A673 (cell line): ENCODE measurements around the gene COL13A1. TPM values are rescaled to one million over a fixed set of nuclear protein-coding genes. Genes with fewer than 3 reads are reported as not detected.
A peak's percentile ranks its signal among the peaks of the same experiment; 100 is the strongest.

ENCODE experiments used
- BruUV-seq: library from RNA; stranded (reverse); fragments of 400-500 nt; replicated peaks from 2 replicates; lab custom pipeline; 2021; lab: Mats Ljungman, UMichigan
- CTCF ChIA-PET: fragments of 300-600 bp; sonication (Branson Sonifier 250); formaldehyde crosslinking; loops from one replicate; lab custom pipeline; 2022; ENCODE audit warnings: antibody characterized with exemption; lab: Charles Lee
- POLR2A ChIA-PET: fragments of 300-600 bp; sonication (Branson Sonifier 250); formaldehyde crosslinking; loops from one replicate; lab custom pipeline; 2022; ENCODE audit warnings: antibody characterized with exemption; ENCODE audit not compliant: low non-redundant PET; lab: Charles Lee
- DNase-seq: peaks from one replicate; pipeline ENCODE4 v3.0.0-alpha.2; 2015; ENCODE audit warnings: low spot score
- H3K27ac ChIP-seq: fragments of 200-600 bp; sonication (generic); 2 replicates; pipeline ENCODE4 v1.5.1; 2016; ENCODE audit warnings: mixed run types, low read depth, mild to moderate bottlenecking, mixed read lengths, antibody characterized with exemption, low read length; ENCODE audit not compliant: poor library complexity, severe bottlenecking
- H3K27me3 ChIP-seq: fragments of 200-600 bp; sonication (generic); replicated peaks from 2 replicates; pipeline ENCODE4 v1.6.1; 2017; ENCODE audit warnings: mixed run types, low read depth, mild to moderate bottlenecking, mixed read lengths, antibody characterized with exemption, low read length; ENCODE audit not compliant: insufficient read depth, poor library complexity
- H3K36me3 ChIP-seq: fragments of 200-600 bp; sonication (generic); 2 replicates; pipeline ENCODE4 v1.6.1; 2016; ENCODE audit warnings: mixed run types, mild to moderate bottlenecking, mixed read lengths, antibody characterized with exemption, low read length; ENCODE audit not compliant: insufficient read depth, poor library complexity, severe bottlenecking
- H3K4me1 ChIP-seq: fragments of 200-600 bp; sonication (generic); 2 replicates; pipeline ENCODE4 v1.6.1; 2017; ENCODE audit warnings: mixed run types, mild to moderate bottlenecking, mixed read lengths, antibody characterized with exemption, low read length; ENCODE audit not compliant: insufficient read depth, poor library complexity, severe bottlenecking
- H3K4me3 ChIP-seq: fragments of 200-600 bp; sonication (generic); 2 replicates; pipeline ENCODE4 v1.5.1; 2016; ENCODE audit warnings: low read depth, mixed run types, mild to moderate bottlenecking, mixed read lengths, low read length; ENCODE audit not compliant: poor library complexity, severe bottlenecking
- H3K9me3 ChIP-seq: fragments of 200-600 bp; sonication (generic); 2 replicates; pipeline ENCODE4 v1.6.1; 2016; ENCODE audit warnings: mixed run types, low read depth, mild to moderate bottlenecking, mixed read lengths, antibody characterized with exemption, low read length; ENCODE audit not compliant: poor library complexity, severe bottlenecking
- CTCF ChIP-seq: fragments of 300-800, 200-600 bp; sonication (generic); conservative IDR thresholded peaks from 2 replicates; pipeline ENCODE4 v1.5.1; 2017; ENCODE audit warnings: low read depth, mild to moderate bottlenecking, antibody characterized with exemption, low read length, moderate library complexity, mixed read lengths
- EZH2 ChIP-seq: fragments of 200-600 bp; sonication (generic); IDR thresholded peaks from 2 replicates; pipeline ENCODE4 v1.6.1; 2017; ENCODE audit warnings: borderline replicate concordance, low read depth, mild to moderate bottlenecking, mixed read lengths, antibody characterized with exemption, low read length; ENCODE audit not compliant: poor library complexity, severe bottlenecking
- intact Hi-C: fragments of 100-400 bp; cut with micrococcal nuclease; formaldehyde crosslinking; loops from one replicate; pipeline ENCODE4 v1.10.0; 2022; ENCODE audit not compliant: unreplicated experiment
- total RNA-seq: library from RNA; stranded (reverse); gene quantifications from 2 replicates; pipeline ENCODE4 v1.2.3, GENCODE V29; 2021

The COL13A1 gene
- total RNA-seq, 1 experiment from 2014 or later, result 2.0 TPM

DNA sequence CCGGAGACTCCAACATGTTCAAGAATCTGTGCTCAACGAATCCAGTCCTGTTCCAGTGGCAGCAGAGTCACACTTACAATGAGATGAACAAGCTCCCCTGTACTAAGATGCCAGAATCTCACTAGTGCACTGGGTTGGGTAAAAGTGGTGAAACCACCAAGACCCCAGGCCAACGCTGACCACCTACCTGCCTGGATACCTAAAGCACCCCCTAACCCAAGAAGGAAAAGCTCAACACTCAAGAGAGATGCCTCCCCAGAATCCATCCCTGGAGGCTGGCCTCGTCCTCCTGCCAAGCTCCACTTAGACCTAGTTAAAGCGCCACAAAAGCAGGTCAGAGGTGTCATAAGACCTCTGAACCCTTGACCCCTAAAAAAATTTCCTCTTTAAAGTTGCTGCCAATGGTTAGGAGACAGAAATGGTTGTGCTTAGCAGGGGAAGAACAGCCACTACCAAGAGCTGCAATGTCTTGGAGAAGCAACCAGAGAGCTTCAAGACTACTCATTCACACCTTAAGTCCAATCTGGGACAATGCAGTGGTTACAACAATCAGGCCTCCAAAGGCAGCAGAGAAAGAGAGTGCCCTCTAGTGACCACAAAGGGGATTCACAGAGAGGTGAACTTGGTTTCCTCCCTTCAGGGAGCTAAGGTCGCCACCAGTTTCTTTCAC, 156.3 kb downstream of the COL13A1 start:
- no peak overlapping the region for H3K4me3 ChIP-seq
- POLR2A ChIA-PET, result interaction anchor here (0.6 kb wide), 1 partner anchor 9 kb away, joined by 20 read pairs; no protein-coding TSS in a partner anchor
- CTCF ChIA-PET, result interaction anchor here (0.5 to 1.2 kb wide), 14 partner anchors 9 to 1069 kb away, joined by 3 to 9 read pairs (median 3); no protein-coding TSS in a partner anchor

GRCh38 chr10:69958556-69958902, 156.8 kb downstream of the COL13A1 start:
- no peak for TF ChIP-seq EZH2
- 0 out of 2 replicates have a peak, but pooled peaks have one; percentile 26 for TF ChIP-seq CTCF
- intact Hi-C loops, result no loop called here
- H3K9me3 ChIP-seq, result no peaks in the 10 kb centered on the region
- H3K4me1 ChIP-seq, result peaks cover 39% of the 10 kb centered on the region
- H3K36me3 ChIP-seq, result no peaks in the 10 kb centered on the region
- CTCF ChIA-PET, result interaction anchor here (0.5 to 1.2 kb wide), 13 partner anchors 9 to 1069 kb away, joined by 3 to 4 read pairs (median 3); no protein-coding TSS in a partner anchor
- no TSS peak for BruUV-seq
- peak overlapping the region; percentile 76 for H3K27ac ChIP-seq
- H3K4me3 ChIP-seq, result no peak overlapping the region
- no peak for DNase-seq
- POLR2A ChIA-PET, result interaction anchor here (0.6 kb wide), 1 partner anchor 9 kb away, joined by 20 read pairs; no protein-coding TSS in a partner anchor
- H3K27me3 ChIP-seq, result no peaks in the 10 kb centered on the region

More for the DNA sequence above, 156.3 kb downstream of the COL13A1 start:
- no peaks in the 10 kb centered on the region for H3K36me3 ChIP-seq
- peak; percentile 79 for DNase-seq
- no peaks in the 10 kb centered on the region for H3K9me3 ChIP-seq
- peaks cover 39% of the 10 kb centered on the region for H3K4me1 ChIP-seq
- no peaks in the 10 kb centered on the region for H3K27me3 ChIP-seq
- TF ChIP-seq EZH2, result no peak
- peak; percentile 88 for TF ChIP-seq CTCF
- BruUV-seq, result no TSS peak
- intact Hi-C loops, result no loop called here
- peak overlapping the region; percentile 76 for H3K27ac ChIP-seq

GRCh38 chr10:69959911-69960310, 158.2 kb downstream of the COL13A1 start:
- intact Hi-C loops, result no loop called here
- Histone ChIP-seq H3K9me3 (no peaks in the 10 kb centered on the region), H3K4me3 (no peak overlapping the region), H3K27ac (peak overlapping the region; percentile 76), H3K36me3 (no peaks in the 10 kb centered on the region), H3K27me3 (no peaks in the 10 kb centered on the region), H3K4me1 (peaks cover 43% of the 10 kb centered on the region)
- ChIA-PET CTCF (interaction anchor here (0.6 kb wide), 1 partner anchor 53 kb away, joined by 4 read pairs; no protein-coding TSS in a partner anchor), POLR2A (no interaction called here)
- TF ChIP-seq EZH2 (no peak), CTCF (no peak)
- BruUV-seq, result no TSS peak
- no peak for DNase-seq
